LoVo (cell line): Measurements from ENCODE around the gene MED17.

ENCODE experiments used
- DNase-seq: peaks from one replicate; pipeline ENCODE4 v3.0.0-alpha.2; 2016; ENCODE audit warnings: low spot score

The MED17 gene

DNA sequence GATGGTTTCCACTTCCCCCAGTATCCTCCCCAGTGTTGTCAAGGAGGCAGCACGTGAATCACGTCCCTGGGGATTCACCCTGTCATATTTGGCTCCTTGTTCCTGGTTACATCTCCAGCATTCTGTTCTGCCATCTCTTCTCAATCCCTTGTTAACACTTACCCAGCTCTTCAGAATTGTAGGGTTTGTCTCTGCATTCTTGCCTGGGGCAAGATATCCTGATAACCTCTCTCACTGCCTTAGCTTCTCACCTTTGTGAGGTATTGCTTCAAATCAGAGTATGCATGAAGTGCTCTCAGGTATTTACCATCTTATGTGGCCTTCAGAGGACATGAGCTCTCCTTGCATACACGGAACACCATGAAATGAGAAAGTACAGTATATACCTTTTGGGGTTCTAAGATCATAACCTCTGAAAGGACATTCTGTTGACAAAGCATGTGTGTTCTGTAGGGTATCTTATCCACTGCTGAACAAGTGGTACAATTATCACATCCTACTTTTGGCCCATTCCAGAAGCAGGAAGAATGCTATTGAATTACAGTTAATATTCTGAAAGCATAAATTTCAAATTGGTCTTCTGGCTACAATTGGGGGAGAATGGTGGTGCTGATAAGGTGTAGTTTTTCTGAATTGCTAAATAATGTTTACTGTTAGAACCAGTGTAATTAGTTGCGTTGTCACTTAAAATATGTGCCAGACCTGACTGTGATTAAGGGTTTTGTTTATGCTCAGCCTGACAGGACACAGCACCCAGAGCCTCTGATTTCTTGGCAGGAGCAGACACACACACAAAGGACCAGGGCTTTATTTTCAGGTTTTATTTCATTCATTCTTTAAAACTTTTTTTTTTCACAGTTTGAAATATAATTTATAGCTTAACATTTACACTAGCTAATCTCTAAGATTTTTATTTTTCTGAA lies 33.6 kb downstream of the MED17 start:
- no peak for DNase-seq

DNA sequence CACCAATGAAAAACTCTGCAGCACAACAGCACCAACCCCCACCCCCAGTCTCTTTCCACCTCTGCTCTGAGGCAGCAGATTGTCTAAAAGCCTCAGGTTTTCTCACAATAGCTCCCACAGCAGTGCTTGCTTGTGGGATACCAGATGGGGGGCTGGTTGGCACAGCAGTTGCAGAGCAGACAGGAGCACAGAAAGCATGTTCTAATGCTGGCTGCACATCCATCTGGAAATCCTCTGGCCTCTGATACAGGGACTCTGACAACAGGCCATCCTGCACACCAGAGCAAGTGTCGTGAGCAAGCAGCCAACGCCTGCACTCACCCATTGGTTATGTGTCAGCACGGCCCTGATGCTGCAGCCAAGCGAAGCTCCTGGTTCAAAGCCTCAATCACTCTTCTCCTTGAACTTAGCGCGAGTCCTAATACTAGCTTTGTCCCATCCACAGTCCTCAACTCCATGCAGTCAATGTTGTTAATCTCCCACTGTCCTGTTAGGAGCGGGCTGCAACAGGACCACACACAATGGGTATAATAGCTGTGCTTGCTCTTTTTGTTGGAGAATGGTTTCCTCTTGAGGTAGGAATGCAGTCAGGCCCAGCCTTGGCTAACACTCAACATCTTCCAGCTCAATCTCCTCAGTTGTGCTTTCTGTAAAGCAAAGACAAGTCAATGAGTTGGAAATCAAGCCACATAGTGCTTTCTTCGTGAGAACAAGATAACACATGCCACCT lies 36.0 kb downstream of the MED17 start:
- no peak for DNase-seq

DNA sequence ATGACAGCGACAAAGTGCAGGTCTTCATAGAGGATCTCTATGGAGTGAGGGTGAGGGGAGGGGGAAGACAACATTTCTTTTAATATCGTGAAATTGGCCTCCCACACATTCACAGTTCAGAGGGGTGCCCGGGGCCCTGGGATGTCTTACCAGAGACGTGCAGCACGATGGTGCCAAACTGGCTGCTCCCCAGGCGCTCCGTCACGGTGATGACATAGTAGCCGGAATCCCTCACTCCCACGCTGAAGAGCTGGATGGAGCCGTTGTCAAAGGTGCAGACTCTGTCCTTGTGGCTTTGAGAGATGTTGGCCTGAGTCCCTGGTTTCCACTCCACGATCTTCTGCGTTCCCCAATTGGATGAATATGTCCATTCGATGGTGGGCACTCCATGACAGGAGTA lies 36.8 kb downstream of the MED17 start:
- no peak for DNase-seq

DNA sequence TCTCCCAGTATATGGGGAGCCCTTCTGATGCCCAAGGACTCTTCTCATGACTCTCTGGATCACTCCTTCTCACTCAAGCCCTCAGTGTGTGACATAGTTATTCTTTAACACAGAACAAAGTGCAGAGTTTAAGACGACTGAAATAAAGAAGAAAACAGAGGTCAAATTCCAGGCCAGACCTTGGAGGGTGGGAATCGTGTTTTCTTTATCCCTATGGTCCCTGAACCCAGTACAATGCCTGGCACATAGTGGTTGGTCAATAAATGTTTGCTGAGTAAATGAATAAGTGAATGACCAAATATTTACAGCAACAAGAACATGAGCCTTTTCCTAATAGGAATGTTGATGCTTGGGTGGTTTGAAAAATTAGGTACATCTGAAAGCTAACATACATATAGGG lies 37.5 kb downstream of the MED17 start:
- no peak for DNase-seq

DNA sequence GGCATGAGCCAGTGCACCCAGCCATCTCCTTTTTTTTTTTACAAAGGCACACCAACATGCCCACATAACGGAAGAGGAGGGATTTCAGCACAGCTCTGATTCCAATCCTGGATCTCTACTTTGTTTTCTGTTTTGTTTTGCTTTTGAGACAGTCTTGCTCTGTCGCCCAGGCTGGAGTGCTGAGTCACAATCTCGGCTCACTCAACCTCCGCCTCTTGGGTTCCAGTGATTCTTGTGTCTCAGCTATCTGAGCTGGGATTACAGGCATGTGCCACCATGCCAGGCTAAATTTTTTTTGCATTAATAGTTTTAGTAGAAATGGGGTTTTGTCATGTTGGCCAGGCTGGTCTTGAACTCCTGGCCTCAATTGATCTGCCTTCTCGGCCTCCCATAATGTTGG lies 38.3 kb downstream of the MED17 start:
- DNase-seq: no peak

DNA sequence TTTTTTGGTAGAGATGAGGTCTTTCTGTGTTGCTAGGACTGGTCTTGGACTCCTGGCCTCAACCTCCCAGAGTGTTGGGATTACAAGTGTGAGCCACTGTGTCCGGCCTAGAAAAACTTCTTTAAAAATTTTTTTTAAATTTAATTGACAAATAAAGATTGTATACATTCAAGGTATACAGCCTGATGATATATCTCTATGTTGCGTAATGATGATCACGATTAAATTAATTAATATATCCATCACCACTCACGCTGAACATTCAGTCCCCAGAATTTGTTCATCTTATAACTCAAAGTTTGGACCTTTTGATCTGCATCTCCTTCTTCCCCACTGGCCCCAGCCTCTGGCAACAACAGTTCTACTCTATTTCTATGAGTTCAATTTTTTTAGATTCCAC lies 39.1 kb downstream of the MED17 start:
- no peak for DNase-seq

DNA sequence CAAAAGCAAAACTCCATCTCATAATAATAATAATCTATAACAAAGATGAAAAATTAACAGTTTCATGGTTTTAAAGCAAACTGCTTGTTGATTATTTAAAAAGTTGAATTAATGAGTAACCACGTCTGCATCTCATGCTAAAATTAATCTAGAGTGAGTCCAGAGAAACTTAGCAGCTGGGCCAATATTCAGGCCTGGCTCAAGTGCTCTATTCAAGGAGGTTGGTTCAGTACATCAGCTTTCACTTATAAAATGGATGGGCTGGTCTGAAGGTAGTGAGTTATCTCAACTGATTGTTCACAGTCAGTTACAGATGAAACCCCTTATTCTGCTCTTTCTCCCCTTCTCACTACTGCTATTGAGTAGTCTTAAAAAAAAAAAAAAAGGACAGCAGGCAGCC lies 43.3 kb downstream of the MED17 start:
- no peak for DNase-seq

DNA sequence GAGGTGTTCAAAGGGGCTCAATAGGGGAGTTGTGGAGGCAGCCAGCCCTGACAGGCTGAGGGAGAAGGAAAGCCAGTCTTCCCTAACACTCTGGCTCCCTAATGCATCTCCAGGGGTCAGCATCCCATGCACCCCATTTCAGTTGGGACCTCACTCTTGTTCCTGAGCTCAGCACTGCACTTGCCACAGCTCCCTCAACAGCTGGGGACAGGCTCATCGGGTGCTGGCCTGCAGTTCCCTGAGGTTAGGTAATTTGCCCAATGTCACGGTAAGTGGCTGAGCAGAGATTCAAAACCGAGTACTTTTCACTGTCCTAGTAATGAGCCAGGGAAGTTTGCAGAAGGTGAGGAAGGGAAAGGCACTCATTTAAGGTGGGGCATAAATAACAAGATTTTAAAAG lies 45.5 kb downstream of the MED17 start:
- no peak for DNase-seq

DNA sequence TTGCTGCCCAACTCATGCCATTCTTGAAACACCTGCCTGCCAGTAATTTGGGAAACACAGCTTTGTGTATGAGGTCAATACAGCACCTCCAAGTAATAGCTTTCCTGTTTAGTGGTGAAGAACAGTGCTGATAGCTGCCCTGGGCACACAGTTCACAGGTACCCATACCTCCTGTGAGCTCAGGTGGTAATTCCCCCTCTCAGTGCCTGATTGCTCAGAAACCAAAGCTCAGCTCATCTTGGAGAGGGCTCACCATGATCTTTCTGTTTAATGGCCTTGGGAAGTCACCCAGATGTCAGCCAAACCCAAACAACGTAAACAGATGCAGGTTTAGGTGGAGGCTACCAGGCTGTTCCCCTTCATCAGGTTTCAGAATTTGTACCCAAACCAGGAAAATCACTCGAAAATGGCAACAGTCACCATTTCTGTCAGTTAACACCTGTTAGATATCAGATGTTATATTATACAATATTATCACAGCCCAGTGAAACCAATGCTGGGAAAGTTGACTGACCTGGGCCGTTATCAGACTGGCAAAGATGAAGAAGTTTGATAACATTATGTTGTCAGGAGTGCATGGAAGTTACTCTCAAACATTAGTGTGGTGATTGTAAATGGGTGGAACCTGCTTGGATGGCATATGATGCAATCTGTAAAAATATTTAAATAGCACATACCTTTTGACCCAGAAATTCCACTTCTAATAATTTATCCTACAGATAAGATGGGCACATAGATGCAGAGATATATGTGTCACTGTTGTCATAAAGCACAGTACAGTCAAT lies 47.5 kb downstream of the MED17 start:
- no peak for DNase-seq

DNA sequence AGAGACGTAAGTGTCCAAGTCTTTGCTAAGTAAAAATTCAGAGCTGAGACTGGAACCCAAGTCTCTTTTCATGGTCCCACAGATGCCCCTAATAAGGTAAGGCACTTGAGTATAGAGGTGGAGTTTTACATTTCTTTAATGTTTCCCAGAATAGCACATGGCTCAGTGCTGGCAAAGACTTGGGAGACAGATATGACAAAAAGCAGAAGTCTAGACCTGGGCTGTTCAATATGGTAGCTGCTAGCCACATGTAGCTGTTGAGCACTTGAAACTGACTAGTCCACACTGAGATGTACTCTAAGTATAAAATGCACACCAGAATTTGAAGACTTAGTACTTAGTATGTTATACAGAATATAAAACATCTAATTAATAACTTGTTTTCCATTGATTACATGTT lies 48.7 kb downstream of the MED17 start:
- DNase-seq: no peak

DNA sequence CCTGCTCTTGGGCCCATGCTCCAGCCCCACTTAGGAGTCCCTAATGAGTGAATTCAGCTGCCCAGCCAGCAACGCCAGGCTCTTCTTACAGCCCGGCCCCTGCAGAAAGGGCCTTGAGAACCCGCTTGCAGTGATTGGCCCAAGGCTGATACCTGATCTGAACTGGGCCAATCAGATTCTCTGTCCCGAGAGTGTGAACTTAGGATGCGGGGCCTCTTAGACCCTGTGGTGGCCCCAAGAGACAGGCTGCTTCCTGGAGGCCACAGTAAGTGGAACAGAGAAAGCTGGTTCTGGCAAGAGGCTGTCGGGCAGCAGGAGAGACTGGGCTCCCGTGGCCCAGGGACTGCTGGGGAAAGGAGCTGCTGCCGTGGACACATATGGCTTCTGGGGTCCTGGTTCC lies 54.9 kb downstream of the MED17 start:
- no peak for DNase-seq

DNA sequence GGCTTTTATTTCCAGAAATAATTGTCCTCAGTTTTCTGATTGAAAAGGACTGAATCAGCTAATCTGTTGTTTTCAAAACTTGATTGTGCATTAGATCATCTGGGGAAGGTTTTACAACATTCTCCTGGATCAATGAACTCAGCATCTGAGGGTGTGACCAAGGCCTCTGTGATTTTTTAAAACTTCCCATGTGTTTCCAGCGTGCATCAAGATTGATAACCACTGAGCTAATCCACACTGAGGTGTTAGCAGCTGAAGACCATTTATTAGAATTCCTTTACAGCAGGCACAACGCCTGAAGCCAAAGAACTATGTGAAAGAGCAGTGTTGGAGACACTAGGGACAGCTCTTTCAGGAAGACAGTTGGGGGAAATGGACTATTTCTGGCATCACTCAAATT lies 56.1 kb downstream of the MED17 start:
- DNase-seq: no peak

DNA sequence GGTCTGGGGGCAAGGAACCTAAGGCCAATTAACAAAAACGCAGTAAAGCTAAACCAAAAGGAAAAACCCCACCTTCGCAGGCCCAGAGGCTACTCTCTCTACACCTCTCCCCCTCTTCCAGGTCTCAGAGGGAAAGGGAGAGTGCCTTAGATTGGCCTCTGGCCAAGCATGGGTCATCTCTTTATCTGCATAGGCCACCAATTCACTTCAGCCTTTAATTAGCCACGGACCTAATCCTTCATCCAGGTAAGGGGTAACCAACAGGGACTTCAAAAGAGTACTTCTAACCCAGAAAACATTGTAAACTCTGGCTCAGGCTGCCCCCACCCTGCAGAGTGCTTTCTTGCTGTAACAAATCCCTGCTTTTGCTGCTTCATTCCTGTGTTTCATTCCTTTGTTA lies 56.9 kb downstream of the MED17 start:
- no peak for DNase-seq

DNA sequence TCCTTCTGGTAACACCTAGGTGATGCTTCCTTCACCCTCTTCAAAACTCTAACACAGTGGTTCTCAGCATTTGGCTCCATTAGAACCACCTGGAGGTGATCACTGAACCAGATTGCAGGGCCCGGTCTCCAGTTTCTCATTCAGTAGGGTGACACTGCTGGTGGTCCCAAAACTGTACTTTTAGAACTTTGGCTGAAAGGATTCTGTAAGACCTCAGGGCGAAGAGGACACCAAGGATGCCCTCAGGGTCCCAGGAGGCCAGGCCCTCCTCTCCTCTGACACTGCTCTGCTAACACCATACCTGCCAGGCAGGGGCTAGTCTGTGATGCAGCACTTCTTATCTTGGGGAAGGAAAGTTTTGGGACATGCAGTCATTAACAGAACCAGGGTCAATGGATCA lies 57.4 kb downstream of the MED17 start:
- DNase-seq: no peak

DNA sequence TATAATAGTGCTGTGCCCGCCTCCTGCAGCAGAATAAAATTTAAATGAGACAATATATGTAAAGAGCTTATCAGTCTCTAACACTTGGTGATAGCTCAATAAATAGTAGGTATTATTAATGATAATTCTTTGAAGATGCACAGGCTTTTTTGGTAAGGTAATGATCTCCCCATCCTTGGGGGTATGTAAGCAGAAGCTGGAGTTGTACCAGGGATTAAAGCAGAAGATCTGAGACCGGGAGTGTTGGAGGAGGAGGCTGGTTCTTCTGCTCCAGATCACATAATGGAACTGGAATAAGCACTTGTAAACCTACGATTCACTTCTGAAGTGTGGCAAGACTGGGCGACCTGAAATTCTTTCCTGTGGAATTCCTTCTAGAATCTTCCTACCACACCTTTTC lies 58.0 kb downstream of the MED17 start:
- no peak for DNase-seq

DNA sequence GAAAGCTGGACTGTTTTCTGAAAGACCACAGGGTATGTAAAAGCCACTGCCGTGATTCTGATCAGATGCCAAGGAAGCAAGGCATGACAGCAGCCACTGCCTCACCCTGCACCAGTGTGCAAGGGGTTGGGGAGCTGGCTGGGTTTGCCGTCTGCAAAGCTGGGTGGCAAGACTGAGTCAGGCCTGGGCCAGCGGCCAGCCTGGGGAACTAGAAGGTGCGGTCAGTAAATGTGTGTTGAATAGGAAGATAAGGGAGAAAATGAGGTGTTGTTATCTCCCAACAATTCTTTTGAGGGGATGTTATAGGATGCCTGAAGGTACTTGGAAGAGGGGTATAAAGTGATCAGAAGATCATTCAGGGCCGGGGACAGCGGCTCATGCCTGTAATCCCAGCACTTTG lies 58.4 kb downstream of the MED17 start:
- DNase-seq: peak; percentile 82

DNA sequence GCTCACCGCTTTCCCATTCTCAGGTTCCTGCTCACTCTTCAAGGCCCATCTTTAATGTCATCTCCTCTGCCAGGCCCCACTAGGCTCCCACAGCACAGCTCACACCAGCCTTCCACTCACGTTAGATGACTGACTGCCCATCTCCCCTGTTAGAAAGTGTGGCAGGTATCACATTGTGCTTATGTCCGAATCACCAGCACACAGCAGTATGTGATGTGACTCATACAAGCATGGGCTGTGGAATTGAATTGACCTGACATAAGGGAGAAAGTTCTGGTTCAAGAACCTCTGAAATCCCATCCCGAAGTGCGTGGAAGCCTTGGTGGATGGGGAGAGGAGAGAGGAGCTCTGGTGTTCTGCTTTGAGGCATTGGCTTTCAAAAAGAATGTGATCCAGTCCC lies 59.8 kb downstream of the MED17 start:
- DNase-seq: no peak

DNA sequence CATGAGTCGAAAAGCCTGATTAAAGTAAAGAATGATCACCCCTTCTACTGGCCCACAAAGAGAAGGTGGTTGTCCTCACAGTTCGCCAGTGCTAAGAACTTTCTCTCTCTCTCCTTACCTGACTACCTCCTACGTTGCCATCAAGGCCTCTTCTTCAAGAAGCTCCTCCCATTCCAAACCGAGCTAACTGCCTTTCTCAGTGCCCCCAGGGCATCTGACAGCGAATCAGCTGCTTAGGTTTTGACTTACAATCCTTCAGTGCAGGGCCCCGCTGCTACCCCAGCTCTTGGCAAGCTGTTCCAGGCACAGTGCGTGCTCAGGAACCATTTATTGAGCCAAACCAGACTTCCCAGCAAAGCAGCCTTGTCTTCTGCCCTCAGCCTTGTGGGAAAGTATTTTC lies 60.5 kb downstream of the MED17 start:
- no peak for DNase-seq

DNA sequence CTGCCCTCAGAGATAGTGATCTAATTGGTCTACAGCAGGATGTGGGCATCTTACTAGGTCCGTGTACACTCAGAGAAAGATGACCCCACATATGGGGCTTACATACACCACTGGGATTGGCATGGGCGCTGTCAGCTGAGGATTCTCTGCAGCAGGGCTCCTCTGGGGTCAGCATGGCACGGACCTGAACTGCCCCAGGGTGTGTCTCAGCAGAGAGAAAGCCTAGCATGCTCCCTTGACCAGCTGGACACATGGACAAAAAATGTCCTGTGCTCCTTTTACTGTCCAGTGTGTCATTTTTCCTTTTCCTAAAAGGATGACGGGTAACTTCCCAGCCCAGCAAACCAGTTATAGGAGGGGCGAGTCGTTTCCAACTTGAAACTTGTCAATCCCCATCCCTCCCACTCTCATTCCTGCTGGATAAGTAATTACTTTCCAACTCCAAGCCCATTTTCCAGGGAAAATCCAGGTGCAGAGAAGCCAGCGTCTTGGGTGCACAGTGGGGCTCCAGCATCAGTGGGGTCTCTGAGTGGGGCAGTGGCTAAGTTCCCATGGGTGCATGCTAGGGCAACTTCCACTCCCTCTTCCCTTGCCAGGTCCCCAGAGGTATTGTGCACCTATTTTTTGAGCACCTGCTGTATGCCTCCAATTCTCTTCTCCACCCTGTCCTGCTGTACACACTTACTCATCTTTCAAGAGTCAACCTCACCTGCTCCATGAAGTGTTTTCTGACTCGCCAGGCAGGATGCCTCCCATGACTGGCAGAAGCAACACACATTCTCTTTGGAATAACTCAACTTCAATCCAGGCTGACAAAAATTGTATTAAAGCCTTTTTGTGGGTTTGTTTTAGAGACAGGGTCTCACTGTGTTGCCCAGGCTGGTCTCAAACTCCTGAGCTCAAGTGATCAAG lies 61.4 kb downstream of the MED17 start:
- no peak for DNase-seq

DNA sequence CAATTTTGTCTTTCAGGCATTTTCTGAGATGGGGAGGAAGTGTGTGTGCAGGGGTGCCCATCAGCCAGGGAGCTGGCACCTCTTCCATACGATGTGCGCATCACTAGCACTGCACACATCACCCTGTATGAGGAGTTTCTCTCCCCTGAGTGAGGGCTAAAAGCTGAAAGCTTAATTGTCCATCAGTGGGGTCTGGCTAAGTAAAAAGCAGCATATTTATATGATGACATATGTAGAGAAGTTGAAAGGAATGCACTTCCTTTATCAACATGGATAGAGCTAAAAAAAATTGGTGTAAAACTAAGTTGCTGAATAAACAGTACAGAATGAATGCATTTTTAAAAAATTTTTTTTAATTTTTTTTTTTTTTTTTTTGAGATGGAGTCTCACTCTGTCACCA lies 62.3 kb downstream of the MED17 start:
- DNase-seq: no peak

DNA sequence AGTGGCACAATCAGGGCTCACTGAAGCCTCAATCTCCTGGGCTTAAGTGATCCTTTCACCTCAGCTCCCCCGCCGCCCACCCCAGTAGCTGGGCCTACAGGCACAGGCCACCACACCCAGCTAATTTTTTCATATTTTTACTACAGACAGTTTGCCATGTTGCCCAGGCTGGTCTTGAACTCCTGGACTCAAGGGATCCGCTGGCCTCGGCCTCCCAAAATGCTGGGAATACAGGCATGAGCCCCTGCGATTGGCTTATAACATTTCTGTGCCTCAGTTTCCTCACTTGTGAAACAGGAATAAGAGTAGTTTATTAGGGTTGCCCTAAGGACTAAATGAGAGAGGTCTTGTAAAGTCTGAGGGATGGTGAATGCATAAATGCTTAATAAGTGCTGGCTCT lies 65.1 kb downstream of the MED17 start:
- no peak for DNase-seq
